Stomach (tissue), 4 donors: Measurements from ENCODE around the gene UGT1A8.

Experiments
- CTCF ChIP-seq, 7 experiments: fragments of 450-650 bp in 4 of 7; fragments of 200-600 bp in 3 of 7; sonication (generic) in 3 of 7; IDR thresholded peaks; one replicate each; pipeline ENCODE4 v1.5.1; 2016 to 2019; ENCODE audit warnings: antibody characterized with exemption in 7 of 7, control low read depth in 2 of 7, mild to moderate bottlenecking in 1 of 7
- POLR2AphosphoS5 ChIP-seq, 3 donors: sonication (generic); formaldehyde crosslinking; IDR thresholded peaks; one replicate each; pipeline ENCODE4 v1.6.1; 2016; ENCODE audit warnings: antibody characterized with exemption in 3 of 3

GRCh38 chr2:233674314-233674713, 56.9 kb downstream of the UGT1A8 start:
- TF ChIP-seq CTCF (IDR thresholded peaks at IDR 0.05) (no peak), POLR2AphosphoS5 (IDR thresholded peaks at IDR 0.05) (no peak)
